Liver (tissue), 9 donors: ENCODE results near the gene COBL. TPM values are rescaled to one million over a fixed set of nuclear protein-coding genes. Genes with fewer than 3 reads are reported as not detected.

Experiments used
- DNase-seq: peaks from one replicate; pipeline ENCODE4 v3.0.0-alpha.2; 2017; ENCODE audit warnings: low spot score
- H3K27ac ChIP-seq, 2 donors: one replicate each; pipeline ENCODE4 v1.7.0; 2013; ENCODE audit warnings: inconsistent platforms in 2 of 2, low read length in 2 of 2, control low read depth in 1 of 2, low read depth in 1 of 2, mild to moderate bottlenecking in 1 of 2
- H3K27me3 ChIP-seq, 4 donors: one replicate each; pipeline versions ENCODE4 v1.6.1 to v1.7.0; 2013; ENCODE audit warnings: low read length in 3 of 4, inconsistent platforms in 1 of 4, mild to moderate bottlenecking in 1 of 4, moderate library complexity in 1 of 4; ENCODE audit not compliant: control insufficient read depth in 4 of 4, insufficient read depth in 4 of 4
- H3K36me3 ChIP-seq, 4 donors: one replicate each; pipeline versions ENCODE4 v1.6.1 to v1.7.0; 2013; ENCODE audit warnings: low read length in 3 of 4, mild to moderate bottlenecking in 3 of 4, low read depth in 1 of 4, moderate library complexity in 1 of 4; ENCODE audit not compliant: control insufficient read depth in 4 of 4, insufficient read depth in 3 of 4
- H3K4me1 ChIP-seq, 4 donors: one replicate each; pipeline versions ENCODE4 v1.6.1 to v1.7.0; 2013; ENCODE audit warnings: low read length in 3 of 4, mild to moderate bottlenecking in 3 of 4, moderate library complexity in 1 of 4; ENCODE audit not compliant: control insufficient read depth in 4 of 4, insufficient read depth in 4 of 4
- H3K4me3 ChIP-seq, 3 donors: one replicate each; pipeline versions ENCODE4 v1.6.1 to v1.7.0; 2013; ENCODE audit warnings: low read length in 3 of 3, control low read depth in 1 of 3, low read depth in 1 of 3, mild to moderate bottlenecking in 1 of 3
- H3K9ac ChIP-seq, 2 donors: one replicate each; pipeline ENCODE4 v1.7.0; 2013; ENCODE audit warnings: low read length in 2 of 2, mild to moderate bottlenecking in 2 of 2, moderate library complexity in 2 of 2, control low read depth in 1 of 2, low read depth in 1 of 2
- H3K9me3 ChIP-seq, 4 donors: one replicate each; pipeline versions ENCODE4 v1.6.1 to v1.7.0; 2013; ENCODE audit warnings: low read length in 3 of 4; ENCODE audit not compliant: control insufficient read depth in 4 of 4
- CTCF ChIP-seq: fragments of 150-350 bp; IDR thresholded peaks from 2 replicates; pipeline ENCODE4 v1.5.1; 2017; ENCODE audit warnings: improper control_type of control experiment, low read depth, low read length; ENCODE audit not compliant: missing input control
- EGR1 ChIP-seq, 2 donors: IDR thresholded peaks; 2 replicates each; pipeline ENCODE4 v1.6.1; 2016 to 2018; ENCODE audit warnings: antibody characterized with exemption in 2 of 2, low read depth in 2 of 2
- FOXA1 ChIP-seq: IDR thresholded peaks from 2 replicates; pipeline ENCODE4 v1.6.1; 2016; ENCODE audit warnings: antibody characterized with exemption
- FOXA2 ChIP-seq: IDR thresholded peaks from 2 replicates; pipeline ENCODE4 v1.6.1; 2016; ENCODE audit warnings: antibody characterized with exemption
- HNF4A ChIP-seq, 2 donors: conservative IDR thresholded peaks; 2 replicates each; pipeline ENCODE4 v1.6.1; 2016; ENCODE audit warnings: antibody characterized with exemption in 2 of 2, mild to moderate bottlenecking in 2 of 2
- HNF4G ChIP-seq: IDR thresholded peaks from 2 replicates; pipeline ENCODE4 v1.6.1; 2016; ENCODE audit warnings: antibody characterized with exemption
- JUND ChIP-seq, 2 donors: IDR thresholded peaks; 2 replicates each; pipeline ENCODE4 v1.6.1; 2016; ENCODE audit warnings: antibody characterized with exemption in 2 of 2
- NR2F2 ChIP-seq: IDR thresholded peaks from 2 replicates; pipeline ENCODE4 v1.6.1; 2016; ENCODE audit warnings: antibody characterized with exemption
- RAD21 ChIP-seq, 2 donors: IDR thresholded peaks; 2 replicates each; pipeline ENCODE4 v1.6.1; 2016; ENCODE audit warnings: antibody characterized with exemption in 2 of 2, mild to moderate bottlenecking in 2 of 2
- REST ChIP-seq: IDR thresholded peaks from 2 replicates; pipeline ENCODE4 v1.6.1; 2016; ENCODE audit warnings: antibody characterized with exemption, mild to moderate bottlenecking
- RXRA ChIP-seq, 2 donors: IDR thresholded peaks; 2 replicates each; pipeline ENCODE4 v1.6.1; 2017 to 2018; ENCODE audit warnings: antibody characterized with exemption in 2 of 2, mild to moderate bottlenecking in 1 of 2
- SP1 ChIP-seq: IDR thresholded peaks from 2 replicates; pipeline ENCODE4 v1.6.1; 2018; ENCODE audit warnings: antibody characterized with exemption, mild to moderate bottlenecking
- TAF1 ChIP-seq: conservative IDR thresholded peaks from 2 replicates; pipeline ENCODE4 v1.6.1; 2016; ENCODE audit warnings: antibody characterized with exemption, mild to moderate bottlenecking
- ZBTB33 ChIP-seq: IDR thresholded peaks from 2 replicates; pipeline ENCODE4 v1.6.1; 2016; ENCODE audit warnings: antibody characterized with exemption
- WGBS: extraction: QIAGEN DNeasy Blood & Tissue Kit; methylation state at CpG from one replicate; pipeline ENCODE4 v1.1.7; 2013; 5-methylcytosine and 5-hydroxymethylcytosine counted together
- polyA plus RNA-seq, 2 donors: library from polyadenylated mRNA; stranded (reverse) in 1 of 2; unstranded in 1 of 2; fragments of 200-250 nt in 1 of 2; fragments of >200 nt in 1 of 2; fragmentation: Nextera tagmentation in 1 of 2; extraction: Ambion mirVana in 1 of 2; gene quantifications; one replicate each; pipeline versions ENCODE4 v1.2.1 to v1.2.3, GENCODE V29; 2013 to 2015
- total RNA-seq, 2 donors: library from RNA; depleted of rRNA; stranded (reverse); fragments of >200 nt; gene quantifications; one replicate each; pipeline ENCODE4 v1.2.3, GENCODE V29; 2014
- TF ChIP-seq, protein P1 (sequence below): IDR thresholded peaks from 2 replicates; pipeline ENCODE4 v1.6.1; 2016; ENCODE audit warnings: antibody characterized with exemption
- donor health status: healthy.
- donor health status: healthy.
- donor health status: healthy.
- donor health status: healthy.
- donor health status: healthy.

COBL gene
- total and polyA plus RNA-seq, 4 donors, result 5.8 to 18.7 (median 10.7) TPM

DNA sequence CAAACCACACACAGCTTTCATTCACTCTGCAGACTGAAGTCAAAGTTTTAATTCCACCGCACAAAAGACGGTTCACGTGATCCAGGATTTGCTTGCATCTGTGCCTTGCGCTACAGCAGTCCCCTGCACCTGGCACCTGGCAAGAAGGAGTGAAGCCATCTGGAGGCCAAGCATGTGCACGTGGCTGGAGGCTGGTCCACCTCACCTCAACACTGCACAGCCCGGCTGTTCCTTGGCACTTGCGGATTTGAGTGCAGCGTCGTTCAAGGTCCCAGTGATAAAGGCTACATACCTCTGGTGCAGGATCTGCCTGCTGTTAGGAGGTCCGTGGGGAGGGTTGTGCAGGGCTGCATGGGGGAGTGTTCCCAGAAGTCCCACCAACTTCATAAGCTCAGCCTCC lies 285.4 kb downstream of the COBL start:
- H3K36me3 ChIP-seq, result peaks cover 4 to 41% (median 20%) of the 10 kb centered on the region in 4 donors
- H3K9me3 ChIP-seq, result no peaks in the 10 kb centered on the region
- 96% methylated on average over 10 of the region's 10 CpGs for WGBS
- no peak overlapping the region for H3K9ac ChIP-seq
- no peak for DNase-seq
- H3K27me3 ChIP-seq, result no peaks in the 10 kb centered on the region
- no peak overlapping the region for H3K27ac ChIP-seq
- H3K4me3 ChIP-seq, result no peak overlapping the region
- TF ChIP-seq REST, result no peak
- TF ChIP-seq SP1, result no peak
- no peak for TF ChIP-seq NR2F2
- TF ChIP-seq ZBTB33, result no peak
- no peak for TF ChIP-seq FOXA2
- TF ChIP-seq JUND (IDR thresholded peaks at IDR 0.05), result no peak
- TF ChIP-seq RAD21 (IDR thresholded peaks at IDR 0.05), result no peak
- TF ChIP-seq HNF4A (conservative IDR thresholded peaks at IDR 0.05), result no peak
- TF ChIP-seq CTCF, result no peak
- no peak for TF ChIP-seq TAF1
- TF ChIP-seq, protein P1, sequence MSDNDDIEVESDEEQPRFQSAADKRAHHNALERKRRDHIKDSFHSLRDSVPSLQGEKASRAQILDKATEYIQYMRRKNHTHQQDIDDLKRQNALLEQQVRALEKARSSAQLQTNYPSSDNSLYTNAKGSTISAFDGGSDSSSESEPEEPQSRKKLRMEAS, result no peak
- no peaks in the 10 kb centered on the region for H3K4me1 ChIP-seq

GRCh38 chr7:51029701-51030191 lies 286.9 kb downstream of the COBL start:
- Histone ChIP-seq H3K9ac (no peak overlapping the region), H3K9me3 (no peaks in the 10 kb centered on the region), H3K4me1 (no peaks in the 10 kb centered on the region), H3K4me3 (no peak overlapping the region), H3K27me3 (no peaks in the 10 kb centered on the region), H3K27ac (no peak overlapping the region), H3K36me3 (peaks cover 4 to 44% (median 21%) of the 10 kb centered on the region in 4 donors)
- WGBS, result 82% methylated on average over 4 of the region's 4 CpGs
- no peak for DNase-seq
- TF ChIP-seq FOXA1 (no peak), HNF4A (conservative IDR thresholded peaks at IDR 0.05) (no peak), CTCF (no peak), ZBTB33 (no peak), EGR1 (IDR thresholded peaks at IDR 0.05; ENCODE audit: low read depth in 2 of 2) (no peak), FOXA2 (no peak), RXRA (IDR thresholded peaks at IDR 0.05) (no peak), REST (no peak), JUND (IDR thresholded peaks at IDR 0.05) (no peak), RAD21 (IDR thresholded peaks at IDR 0.05) (no peak), TAF1 (no peak), NR2F2 (no peak), HNF4G (no peak)
